SU-DHL-6 (cell line): ENCODE results near the gene ST6GALNAC4.

Experiments
- H2AFZ ChIP-seq: fragments of 200-600 bp; sonication (generic); 2 replicates; pipeline ENCODE4 v1.6.1; 2014; ENCODE audit warnings: low read depth, mild to moderate bottlenecking, moderate library complexity, mixed read lengths, antibody characterized with exemption, low read length; ENCODE audit not compliant: severe bottlenecking
- H3F3A ChIP-seq: fragments of 200-600 bp; shearing (Covaris generic); 2 replicates; pipeline ENCODE4 v1.6.0; 2016; ENCODE audit warnings: antibody characterized with exemption, mild to moderate bottlenecking; ENCODE audit not compliant: insufficient read depth
- H3K27ac ChIP-seq: fragments of 200-600 bp; sonication (generic); 2 replicates; pipeline ENCODE4 v1.5.1; 2016; ENCODE audit warnings: low read depth, mild to moderate bottlenecking, low read length, moderate library complexity, mixed read lengths
- H3K27me3 ChIP-seq: fragments of 200-600 bp; sonication (generic), shearing (Covaris generic); 2 replicates; pipeline ENCODE4 v1.6.0; 2014; ENCODE audit warnings: mild to moderate bottlenecking, low read length
- H3K36me3 ChIP-seq: fragments of 200-600 bp; sonication (generic); 2 replicates; pipeline ENCODE4 v1.6.1; 2014; ENCODE audit warnings: mild to moderate bottlenecking, low read length, mixed read lengths
- H3K4me2 ChIP-seq: fragments of 300-600, 200-600 bp; shearing (Covaris generic), sonication (generic); 2 replicates; pipeline ENCODE4 v1.6.0; 2014; ENCODE audit warnings: low read length, low read depth, mild to moderate bottlenecking; ENCODE audit not compliant: poor library complexity, severe bottlenecking
- H3K4me3 ChIP-seq: fragments of 200-600 bp; sonication (generic); 2 replicates; pipeline ENCODE4 v1.5.1; 2014; ENCODE audit warnings: antibody characterized with exemption, low read length, mild to moderate bottlenecking, mixed read lengths; ENCODE audit not compliant: insufficient read depth, poor library complexity, severe bottlenecking
- H3K79me2 ChIP-seq: fragments of 200-600 bp; sonication (generic); 2 replicates; pipeline ENCODE4 v1.6.1; 2014; ENCODE audit warnings: mild to moderate bottlenecking, low read length, moderate library complexity; ENCODE audit not compliant: insufficient read depth
- H3K9ac ChIP-seq: fragments of 200-600 bp; sonication (generic); 2 replicates; pipeline ENCODE4 v1.7.0; 2014; ENCODE audit warnings: mild to moderate bottlenecking, low read length
- H3K9me2 ChIP-seq: fragments of 200-600 bp; sonication (generic); replicated peaks from 2 replicates; pipeline ENCODE4 v1.6.1; 2014; ENCODE audit warnings: low read length; ENCODE audit not compliant: insufficient read depth
- H3K9me3 ChIP-seq: fragments of 200-600 bp; sonication (generic); 2 replicates; pipeline ENCODE4 v1.6.1; 2014; ENCODE audit warnings: low read length, mixed read lengths; ENCODE audit not compliant: insufficient read depth
- H4K20me1 ChIP-seq: fragments of 200-600 bp; sonication (generic); 2 replicates; pipeline ENCODE4 v1.6.1; 2014; ENCODE audit warnings: low read depth, mild to moderate bottlenecking, antibody characterized with exemption, low read length, moderate library complexity, mixed read lengths
- CTCF ChIP-seq: fragments of 200-600 bp; sonication (generic); IDR thresholded peaks from one replicate; pipeline ENCODE4 v1.5.1; 2017; ENCODE audit warnings: antibody characterized with exemption, mild to moderate bottlenecking, low read length, moderate library complexity; ENCODE audit not compliant: insufficient read depth, poor library complexity, severe bottlenecking
- EZH2phosphoT487 ChIP-seq: fragments of 200-600 bp; sonication (generic), shearing (Covaris generic); conservative IDR thresholded peaks from 2 replicates; pipeline ENCODE4 v1.6.1; 2018; ENCODE audit warnings: mild to moderate bottlenecking, antibody characterized with exemption, low read length, moderate library complexity, mixed read lengths

Gene ST6GALNAC4

GRCh38 chr9:127960410-127961154, 43.7 kb upstream of the ST6GALNAC4 start:
- no peak overlapping the region for H3K9ac ChIP-seq
- H3K36me3 ChIP-seq: peaks cover 6% of the 10 kb centered on the region; the same call in 1 of the 2 replicates
- no peak overlapping the region for H3K27ac ChIP-seq
- no peak overlapping the region for H3K4me2 ChIP-seq
- no peaks in the 10 kb centered on the region for H3K9me3 ChIP-seq
- H3F3A ChIP-seq: peaks cover 14% of the 10 kb centered on the region
- no peak overlapping the region for H3K4me3 ChIP-seq
- no peaks in the 10 kb centered on the region for H3K27me3 ChIP-seq
- TF ChIP-seq EZH2phosphoT487: no peak
- TF ChIP-seq CTCF: no peak
- no peak overlapping the region for H2AFZ ChIP-seq
- no peaks in the 10 kb centered on the region for H3K9me2 ChIP-seq
- peaks cover 100% of the 10 kb centered on the region for H3K79me2 ChIP-seq
- H4K20me1 ChIP-seq: peaks cover 29% of the 10 kb centered on the region; the same call in 1 of the 2 replicates

- H3K36me3 ChIP-seq: peaks cover 6% of the 10 kb centered on the region; the same call in 1 of the 2 replicates
- no peak overlapping the region for H3K4me3 ChIP-seq
- H3K27me3 ChIP-seq: no peaks in the 10 kb centered on the region
- TF ChIP-seq EZH2phosphoT487 (no peak), CTCF (no peak)
- H3K79me2 ChIP-seq: peaks cover 100% of the 10 kb centered on the region
- peaks cover 14% of the 10 kb centered on the region for H3F3A ChIP-seq
- H3K27ac ChIP-seq: no peak overlapping the region; the same call in 1 of the 2 replicates
- H3K9me2 ChIP-seq: no peaks in the 10 kb centered on the region
- peaks cover 29% of the 10 kb centered on the region; the same call in 1 of the 2 replicates for H4K20me1 ChIP-seq
- H3K9me3 ChIP-seq: no peaks in the 10 kb centered on the region
- H2AFZ ChIP-seq: no peak overlapping the region
- no peak overlapping the region for H3K4me2 ChIP-seq
- no peak overlapping the region for H3K9ac ChIP-seq
Observed at GRCh38 chr9:127959841-127960409, 43.1 kb upstream of the ST6GALNAC4 start.

GRCh38 chr9:127959398-127959797, 42.6 kb upstream of the ST6GALNAC4 start:
- no peak overlapping the region for H3K4me2 ChIP-seq
- H3F3A ChIP-seq: peaks cover 13% of the 10 kb centered on the region
- no peak overlapping the region for H3K9ac ChIP-seq
- H3K27ac ChIP-seq: no peak overlapping the region; the same call in 1 of the 2 replicates
- peaks cover 100% of the 10 kb centered on the region for H3K79me2 ChIP-seq
- no peak overlapping the region for H3K4me3 ChIP-seq
- H3K27me3 ChIP-seq: no peaks in the 10 kb centered on the region
- no peak overlapping the region for H2AFZ ChIP-seq
- peaks cover 29% of the 10 kb centered on the region; the same call in 1 of the 2 replicates for H4K20me1 ChIP-seq
- TF ChIP-seq CTCF: no peak
- no peak for TF ChIP-seq EZH2phosphoT487
- peaks cover 6% of the 10 kb centered on the region; the same call in 1 of the 2 replicates for H3K36me3 ChIP-seq
- no peaks in the 10 kb centered on the region for H3K9me3 ChIP-seq
- H3K9me2 ChIP-seq: no peaks in the 10 kb centered on the region
